ENCODE results near the gene SMCO4.

DNA sequence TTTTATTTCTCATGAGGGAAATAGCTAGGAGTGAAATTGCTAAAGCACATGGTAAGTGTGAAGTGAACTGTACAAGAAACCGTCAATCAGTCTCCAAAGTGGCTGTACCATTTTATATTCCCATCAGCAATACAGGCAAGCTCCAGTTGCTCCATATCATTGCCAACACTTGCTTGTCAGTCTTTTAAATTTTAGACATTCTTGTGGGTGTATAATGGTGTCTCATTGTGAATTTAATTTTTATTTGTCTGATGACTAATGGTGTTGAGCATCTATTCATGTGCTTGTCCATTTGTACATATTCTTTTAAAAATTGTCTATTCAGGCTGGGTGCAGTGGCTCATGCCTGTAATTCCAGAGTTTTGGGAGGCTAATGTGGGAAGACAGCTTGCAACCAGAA is 34.1 kb upstream of the SMCO4 start:
- TF ChIP-seq CTCF (IDR thresholded peaks at IDR 0.05) (no peak), POLR2AphosphoS5 (IDR thresholded peaks at IDR 0.05) (no peak), POLR2A (IDR thresholded peaks at IDR 0.05) (no peak), EP300 (IDR thresholded peaks at IDR 0.05) (no peak)

Data from sigmoid colon (tissue), 4 donors.